HG02852 (cell line): ENCODE results near the gene FHL2.
A peak's percentile ranks its signal among the peaks of the same experiment; 100 is the strongest.

Experiments
- ATAC-seq: cut with Tn5 transposase; IDR thresholded peaks from one replicate; pipeline ENCODE4 v1.9.1; 2021; ENCODE audit warnings: mild to moderate bottlenecking, moderate library complexity; ENCODE audit not compliant: unreplicated experiment

The FHL2 gene, protein sequence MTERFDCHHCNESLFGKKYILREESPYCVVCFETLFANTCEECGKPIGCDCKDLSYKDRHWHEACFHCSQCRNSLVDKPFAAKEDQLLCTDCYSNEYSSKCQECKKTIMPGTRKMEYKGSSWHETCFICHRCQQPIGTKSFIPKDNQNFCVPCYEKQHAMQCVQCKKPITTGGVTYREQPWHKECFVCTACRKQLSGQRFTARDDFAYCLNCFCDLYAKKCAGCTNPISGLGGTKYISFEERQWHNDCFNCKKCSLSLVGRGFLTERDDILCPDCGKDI

DNA sequence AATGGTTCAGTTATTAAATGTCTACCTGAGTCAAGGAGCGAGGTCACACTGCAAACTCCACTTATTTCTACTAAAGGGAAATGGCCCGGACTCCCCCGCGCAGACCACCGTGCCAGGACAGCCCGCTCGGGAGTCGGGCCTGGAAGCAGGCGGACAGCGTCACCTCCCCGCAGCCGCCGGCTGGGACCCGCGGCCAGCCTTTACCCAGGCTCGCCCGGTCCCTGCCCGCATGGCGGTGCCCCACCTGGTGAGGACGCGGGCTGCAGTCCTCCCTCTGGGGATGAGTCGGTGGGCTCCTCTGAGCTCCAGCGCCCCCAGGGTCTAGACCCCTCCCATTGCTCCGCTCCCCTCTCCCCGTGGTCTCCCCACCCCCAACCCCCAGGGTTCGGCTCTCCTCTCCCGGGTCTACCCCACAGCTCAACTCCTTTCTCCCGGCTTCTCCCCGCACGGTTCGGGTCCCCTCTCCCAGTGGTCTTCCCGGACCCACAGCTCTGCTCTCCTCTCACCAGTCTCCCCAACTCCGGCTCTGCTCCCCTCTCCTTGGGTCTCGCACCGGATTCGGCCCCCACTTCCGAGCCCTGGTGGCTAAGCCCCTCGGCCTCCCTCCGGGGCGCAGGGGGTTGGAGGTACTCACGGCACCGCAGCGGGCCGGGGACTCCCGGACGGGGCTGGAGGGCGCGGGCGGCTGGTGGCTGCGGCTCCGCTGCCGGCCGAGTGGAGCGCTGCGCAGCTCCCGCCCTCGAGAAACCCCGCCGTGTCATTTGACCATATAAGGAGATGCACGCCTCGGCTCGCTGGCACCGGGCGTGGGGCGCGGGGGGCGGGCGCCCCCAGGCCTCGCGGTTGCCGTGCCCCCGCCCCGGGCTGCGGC lies at the start of gene FHL2:
TSS of gene FHL2 (minus strand) at position 716 of the 871 bp plus-strand sequence. CDS start 12,535 bp downstream, outside the sequence.
- peak; percentile 99 for ATAC-seq

DNA sequence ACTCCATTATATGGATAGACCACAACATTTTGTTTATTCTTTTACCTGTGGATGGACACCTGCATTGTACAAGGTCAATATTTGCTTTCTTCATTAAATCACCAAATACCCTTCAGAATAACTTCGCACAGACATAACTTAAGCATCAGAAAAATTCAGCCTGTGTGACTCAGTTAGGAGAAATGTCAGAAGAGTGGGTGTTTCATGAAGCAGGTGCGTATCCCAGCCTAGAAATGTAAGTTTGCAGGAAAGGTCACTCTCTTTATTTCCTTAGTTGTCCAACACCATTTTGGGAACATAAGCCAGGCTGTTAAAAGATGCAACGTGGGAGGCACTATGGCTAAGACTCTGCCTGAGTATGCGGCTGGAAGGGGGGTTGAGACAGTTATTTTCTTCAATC lies 48.6 kb upstream of the FHL2 start:
- no peak for ATAC-seq

DNA sequence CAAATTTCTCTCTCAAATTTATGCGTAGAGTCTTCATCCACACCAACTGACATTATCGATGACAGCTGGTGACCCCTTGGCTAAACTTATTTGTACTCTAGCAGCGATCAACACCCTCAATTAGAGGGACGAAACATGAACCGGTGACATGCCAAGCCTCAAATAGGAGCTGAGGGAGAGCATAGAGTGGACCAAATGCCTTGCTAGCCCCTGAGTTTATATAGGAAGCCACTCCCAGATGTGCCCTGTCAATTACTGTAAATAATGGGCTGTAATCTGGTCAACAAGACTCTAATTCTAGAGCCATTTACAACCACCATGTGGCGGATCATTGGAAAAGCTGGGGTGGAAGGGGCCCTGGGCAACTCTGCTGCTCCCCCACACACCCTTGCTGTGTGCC lies 47.6 kb upstream of the FHL2 start:
- ATAC-seq: no peak

DNA sequence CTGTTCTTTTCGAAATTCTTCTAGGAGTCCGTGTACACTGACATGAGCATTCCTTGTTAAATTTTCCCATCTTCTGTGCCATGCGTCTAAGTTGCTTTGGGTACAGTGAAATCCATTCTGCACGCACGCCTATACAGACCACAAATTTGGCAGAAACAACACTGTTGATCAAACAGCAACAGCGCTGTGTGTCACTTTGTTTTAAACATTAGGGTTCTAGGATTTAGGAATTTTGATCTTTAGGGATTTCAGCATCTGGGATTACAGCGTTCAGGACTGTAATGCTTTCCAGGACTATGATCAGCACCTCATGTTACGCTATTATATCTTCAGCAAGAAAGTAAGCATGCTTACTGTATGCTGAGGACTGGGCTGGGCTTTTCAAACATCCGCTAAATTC lies 47.1 kb upstream of the FHL2 start:
- ATAC-seq: no peak

DNA sequence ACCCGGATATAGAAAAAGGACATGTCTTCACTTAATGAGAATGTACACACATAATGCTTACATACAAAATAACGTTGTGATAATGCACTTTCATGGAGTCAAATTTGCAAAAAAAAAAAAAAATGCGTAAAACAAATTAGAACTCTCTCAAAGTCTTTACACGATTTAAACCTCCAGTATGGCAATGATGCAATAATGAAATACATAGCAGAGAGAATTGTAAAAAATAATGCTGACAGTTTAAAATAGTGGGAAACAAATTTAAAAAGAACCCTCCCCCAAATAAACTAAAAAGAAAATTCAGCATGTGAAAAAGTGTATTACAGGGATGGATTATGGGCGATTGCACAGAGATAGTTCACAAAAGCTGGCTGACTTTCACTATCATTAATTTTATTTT lies 46.6 kb upstream of the FHL2 start:
- no peak for ATAC-seq

DNA sequence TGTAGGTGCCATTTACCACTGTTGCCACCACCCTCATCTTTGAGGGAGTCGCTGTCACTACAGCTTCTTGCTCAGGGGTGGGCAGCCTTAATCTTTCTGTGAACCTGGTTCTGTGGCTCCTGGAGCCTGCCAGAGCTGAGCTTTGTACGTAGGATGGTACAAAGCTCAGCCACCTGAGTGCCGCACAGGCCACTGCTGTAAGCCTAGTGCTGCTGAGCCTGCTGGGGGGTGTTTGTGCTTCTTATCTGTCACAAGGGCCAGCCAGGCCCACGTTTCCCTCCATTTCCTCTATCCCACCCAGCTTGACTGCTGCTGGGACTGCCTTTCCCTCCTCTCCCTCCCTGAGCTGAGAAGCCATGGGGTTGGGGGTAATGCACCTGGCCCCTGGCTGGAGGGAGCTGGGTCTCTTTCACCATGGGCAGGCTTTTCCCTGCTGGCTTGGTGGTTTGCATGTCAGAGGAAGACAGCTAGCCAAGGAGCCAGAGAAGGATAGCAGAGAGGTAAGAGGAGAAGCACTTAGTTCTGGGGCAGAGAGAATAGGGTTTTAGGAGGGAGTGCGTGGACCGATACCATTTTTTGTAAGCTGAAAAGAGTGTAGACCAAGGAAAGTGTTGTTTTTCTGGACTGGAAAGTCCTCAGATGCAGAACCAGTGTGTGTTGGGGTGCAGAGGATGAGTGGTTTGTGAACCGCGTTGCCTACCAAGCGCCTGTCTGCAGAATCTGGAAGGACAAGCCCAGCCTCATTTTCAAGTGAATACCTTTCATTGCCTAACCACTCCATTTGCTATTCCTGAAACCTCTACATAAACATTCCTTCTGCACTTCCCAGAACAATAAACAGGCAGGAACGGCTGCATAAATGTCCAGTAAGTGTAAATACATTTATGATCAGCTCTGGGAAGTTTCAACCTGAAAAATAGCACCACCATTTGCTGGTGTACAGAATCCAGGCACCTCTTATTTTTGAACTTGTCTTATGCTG lies 45.1 kb upstream of the FHL2 start:
- ATAC-seq: no peak

DNA sequence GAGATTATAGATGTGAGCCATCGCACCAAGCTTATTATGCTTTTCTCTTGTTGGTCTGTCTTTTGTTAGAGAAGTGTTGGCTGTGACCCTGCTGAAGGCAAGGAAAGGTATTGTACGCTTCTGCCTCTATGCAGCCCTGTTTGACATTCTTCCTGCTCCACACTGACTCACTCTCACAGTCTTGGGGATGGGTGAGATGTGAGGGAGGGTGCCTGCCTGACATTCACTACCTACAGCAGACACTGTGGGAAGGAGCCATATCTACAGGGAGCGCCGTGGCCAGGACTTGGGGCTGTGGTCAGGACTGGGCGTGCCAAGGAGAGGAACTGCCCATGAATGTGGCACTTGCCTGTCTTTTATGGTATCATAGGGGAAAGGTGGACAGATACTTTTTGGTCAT lies 43.9 kb upstream of the FHL2 start:
- no peak for ATAC-seq

DNA sequence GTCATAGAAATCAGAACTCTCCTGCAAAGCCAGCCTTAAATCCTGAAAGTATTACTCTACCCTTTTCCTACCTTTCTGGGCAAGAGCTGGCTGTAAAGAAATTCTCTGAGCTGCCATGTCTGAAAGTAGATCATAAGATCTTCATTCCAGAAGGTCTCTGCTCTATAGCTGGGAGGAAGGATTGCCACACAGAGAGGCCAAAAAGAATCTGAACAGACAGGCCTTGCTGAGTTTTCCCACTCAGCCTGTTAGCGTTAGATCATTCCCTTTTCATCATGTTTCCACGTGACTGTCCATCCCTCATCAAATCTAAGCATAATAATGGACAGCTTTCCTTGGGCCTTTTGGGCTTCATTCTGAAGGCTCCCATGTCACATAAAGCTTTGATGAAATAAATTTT lies 43.2 kb upstream of the FHL2 start:
- ATAC-seq: no peak

DNA sequence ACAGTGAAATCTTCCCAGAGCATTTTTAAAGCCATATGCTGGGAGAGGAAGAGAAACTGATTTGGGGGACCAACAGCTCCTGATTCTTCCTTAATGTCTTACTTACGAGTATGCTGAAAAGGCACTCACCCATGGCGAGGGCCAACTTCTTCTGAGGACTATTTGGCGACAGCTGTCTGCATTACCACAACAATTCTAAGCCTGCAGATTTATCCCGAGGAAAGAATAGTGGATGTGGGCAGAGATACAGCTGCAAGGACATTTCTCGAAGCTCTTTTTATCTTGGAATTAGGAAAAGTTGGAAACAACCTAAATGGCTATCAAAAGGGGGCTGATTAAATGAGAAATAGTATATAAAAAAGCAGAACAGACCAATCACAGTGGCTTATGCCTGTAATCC lies 40.3 kb upstream of the FHL2 start:
- no peak for ATAC-seq

DNA sequence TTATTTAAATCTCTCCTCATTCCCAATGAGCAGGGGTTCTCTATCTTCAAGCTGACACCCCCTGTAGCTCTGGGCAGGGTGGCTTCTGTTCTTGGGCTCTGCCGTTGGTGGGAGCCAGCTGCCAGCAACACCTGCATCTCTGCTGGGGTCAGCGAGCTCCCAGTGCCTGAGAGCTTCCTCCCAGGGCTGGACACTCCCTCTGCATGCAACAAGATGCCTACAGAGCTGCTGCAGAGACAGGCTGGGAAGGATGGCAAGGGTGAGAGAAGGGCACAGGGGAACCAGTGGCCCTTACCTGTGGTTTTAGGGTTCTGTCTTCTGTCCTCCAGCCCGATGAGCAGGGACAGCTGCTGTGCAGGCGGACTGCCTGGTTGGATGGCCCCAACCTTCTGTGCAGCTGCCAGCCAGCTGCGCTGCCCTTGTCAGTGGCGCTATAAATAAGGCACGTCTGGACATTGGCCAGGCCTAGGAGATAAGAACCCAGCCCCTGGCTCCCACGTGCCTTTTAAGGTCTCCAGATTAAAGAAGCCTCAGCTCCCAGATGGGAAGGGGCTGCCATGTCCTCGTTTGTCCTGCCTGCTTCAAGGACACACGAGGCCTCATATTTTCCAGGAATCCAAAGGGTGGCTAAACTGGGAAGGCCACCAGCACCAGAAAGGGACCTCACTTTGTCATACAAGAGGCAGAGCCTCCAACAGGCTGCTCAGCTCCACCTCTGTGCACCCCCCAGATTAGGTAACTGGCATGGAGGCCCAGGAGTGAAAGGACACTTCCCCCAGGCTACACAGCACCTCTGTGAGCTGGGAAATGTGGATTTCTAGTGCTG lies 39.5 kb upstream of the FHL2 start:
- no peak for ATAC-seq

DNA sequence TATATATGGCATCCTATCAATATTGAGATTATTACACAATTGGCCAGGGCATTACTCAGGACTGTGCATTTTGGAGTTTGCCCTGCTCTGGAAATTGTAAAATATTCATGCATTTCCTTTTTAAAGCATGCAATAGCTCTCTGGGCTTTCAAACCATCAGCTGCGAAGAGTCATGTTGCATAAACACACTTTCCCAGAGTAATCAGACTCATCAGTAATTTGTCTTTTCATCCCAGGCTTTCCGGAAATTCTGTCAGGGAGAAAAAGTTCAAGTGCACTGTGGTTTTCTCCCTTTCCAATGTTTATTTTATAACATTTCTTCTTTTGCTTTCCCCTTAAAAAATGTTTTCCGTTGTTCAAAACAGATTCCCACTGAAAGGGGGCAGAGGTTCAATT lies 38.9 kb upstream of the FHL2 start:
- ATAC-seq: no peak

DNA sequence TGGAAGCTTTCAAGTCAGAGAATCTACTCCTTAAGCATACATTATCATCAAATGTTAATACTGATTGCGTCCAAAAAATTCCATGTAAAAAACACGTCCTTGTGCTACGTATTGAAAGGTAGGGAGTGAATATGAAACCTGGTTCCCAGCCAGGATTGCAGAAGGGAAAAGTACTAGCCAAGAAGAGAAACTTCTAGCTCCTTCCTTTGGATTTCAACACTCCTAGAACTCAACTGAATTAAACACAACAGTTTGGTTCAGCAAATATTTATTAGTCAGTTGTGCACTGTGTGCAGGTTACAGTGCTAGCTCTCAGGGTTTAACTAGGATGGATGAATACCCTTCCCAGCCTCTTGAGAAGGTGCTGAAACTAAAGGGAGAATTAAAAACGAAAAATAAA lies 33.9 kb upstream of the FHL2 start:
- ATAC-seq: no peak

DNA sequence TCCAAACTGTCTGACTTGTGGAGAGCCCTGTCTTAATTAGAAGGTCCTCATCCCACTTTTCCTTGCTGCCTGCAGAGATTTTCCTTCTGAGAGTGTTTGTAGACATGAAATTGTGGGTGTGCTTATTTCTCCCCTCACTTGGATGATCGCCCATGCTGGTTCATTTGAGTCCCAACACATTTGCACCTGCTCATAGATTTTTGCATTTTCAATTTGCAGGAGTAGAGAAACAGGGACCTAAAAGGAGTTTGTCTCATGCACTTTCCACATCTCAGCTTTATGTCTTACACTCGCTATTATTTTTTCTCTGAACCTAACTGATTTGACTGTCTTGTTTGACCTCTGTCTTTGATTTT lies 33.2 kb upstream of the FHL2 start:
- ATAC-seq: no peak

DNA sequence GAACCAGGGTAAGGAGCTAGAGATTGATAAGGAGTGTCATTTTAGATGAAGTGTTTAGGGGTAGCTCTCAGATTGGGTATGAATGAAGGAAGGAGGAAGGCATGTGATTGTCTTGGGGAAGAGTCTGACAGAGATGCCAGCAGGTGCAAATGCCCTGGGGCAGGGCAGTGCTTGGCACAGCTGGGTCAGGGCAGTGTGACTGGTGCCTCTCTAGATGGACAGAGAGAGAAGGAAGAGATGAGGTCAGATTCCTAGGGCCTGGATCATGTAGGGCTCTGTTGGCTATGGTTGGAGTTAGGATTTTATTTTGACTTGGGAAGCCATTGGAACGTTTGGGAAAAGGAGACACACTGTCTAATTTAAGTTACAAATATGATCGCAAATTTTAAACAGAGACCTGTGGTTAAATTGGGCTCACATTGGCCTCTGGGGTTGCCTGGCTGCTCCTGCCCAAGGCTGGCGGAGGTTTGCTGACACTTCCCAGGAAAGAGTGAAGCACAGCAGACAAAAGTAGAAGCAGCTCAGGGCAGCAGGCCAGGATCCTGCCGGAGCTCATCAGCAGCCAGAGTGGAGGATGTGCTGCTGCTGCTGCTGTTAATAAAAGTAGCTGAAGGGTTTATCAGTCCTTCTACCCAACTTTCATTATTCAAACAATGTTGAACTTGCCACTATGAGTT lies 32.7 kb upstream of the FHL2 start:
- no peak for ATAC-seq

DNA sequence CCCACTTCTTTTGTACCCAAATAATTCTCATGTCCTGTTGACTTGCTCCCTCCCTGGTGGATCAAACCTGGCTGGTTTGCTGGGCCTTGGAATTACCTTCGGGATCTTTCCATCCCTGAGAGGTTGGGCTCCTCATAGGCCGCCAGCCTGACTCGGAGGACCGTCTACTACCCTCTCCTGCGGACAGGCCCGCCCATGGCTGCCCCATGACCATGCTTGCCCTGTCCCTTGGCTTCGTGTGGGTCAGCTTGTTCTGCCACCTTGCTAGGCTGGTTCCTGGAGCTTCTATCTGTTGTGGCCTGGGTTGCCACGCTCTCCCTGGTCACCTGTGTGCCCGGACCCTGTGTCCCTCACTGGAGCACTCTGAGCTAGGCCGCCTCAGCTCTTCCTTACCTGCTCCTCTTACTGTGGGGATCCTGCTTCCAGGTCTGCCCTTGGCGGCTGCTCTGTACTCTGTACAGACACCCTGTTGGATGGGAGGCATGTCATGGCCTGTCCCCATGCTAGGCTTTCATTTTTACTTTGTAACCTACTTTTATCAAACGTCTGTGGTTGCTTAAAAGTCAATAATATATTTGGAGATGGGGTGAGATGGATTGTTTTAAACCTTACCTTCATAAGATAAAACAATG lies 29.7 kb upstream of the FHL2 start:
- ATAC-seq: no peak

DNA sequence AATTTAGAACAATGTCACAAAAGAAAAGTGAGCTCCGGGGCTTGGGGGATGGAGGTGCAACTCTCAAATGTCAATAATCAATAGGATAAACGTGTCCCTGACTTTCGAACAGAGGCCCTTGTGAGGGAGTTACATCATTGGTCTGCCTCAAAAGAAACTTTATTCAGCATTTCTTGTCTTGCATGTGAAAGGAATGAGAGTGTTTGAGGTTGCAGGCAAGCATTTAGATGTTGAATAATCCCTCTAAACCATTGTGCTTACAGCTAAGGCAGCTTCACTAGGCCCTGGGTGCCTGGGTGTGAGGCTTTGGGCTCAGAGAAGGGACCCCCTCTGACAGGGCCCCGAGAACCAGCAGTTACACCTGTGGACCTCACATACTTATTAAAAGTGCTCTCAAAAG lies 28.6 kb upstream of the FHL2 start:
- ATAC-seq: no peak

DNA sequence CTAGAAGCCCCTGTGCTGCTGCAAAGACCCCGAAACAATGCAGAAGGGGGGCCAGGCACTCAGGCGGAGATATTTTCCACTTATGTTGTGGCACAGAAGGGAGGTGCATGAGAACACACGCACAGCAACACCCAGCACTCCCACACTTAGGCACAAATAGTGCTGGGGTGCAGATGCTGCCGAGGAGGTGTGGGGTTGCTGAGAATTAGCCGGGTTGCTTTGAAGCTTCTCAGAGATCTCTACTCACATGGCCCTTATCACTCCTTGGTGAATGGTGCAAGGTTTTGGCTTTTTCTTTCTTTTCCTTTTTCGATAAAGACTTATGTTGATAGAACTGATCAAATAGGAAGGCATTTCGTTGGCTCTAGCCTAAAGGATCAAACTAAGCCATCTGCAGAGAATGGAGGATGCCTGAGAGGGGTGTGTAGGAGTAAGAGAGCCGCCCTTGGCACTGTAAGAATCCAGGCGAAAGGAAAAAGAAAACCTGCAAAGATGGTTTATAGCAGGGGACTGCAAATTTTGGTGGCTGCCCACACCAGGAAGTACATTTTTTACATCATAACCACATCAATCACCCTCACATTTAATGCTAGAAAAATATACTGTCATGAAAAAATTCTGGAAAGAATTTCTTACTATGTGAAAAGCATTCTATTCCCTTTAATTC lies 27.9 kb upstream of the FHL2 start:
- ATAC-seq: no peak

DNA sequence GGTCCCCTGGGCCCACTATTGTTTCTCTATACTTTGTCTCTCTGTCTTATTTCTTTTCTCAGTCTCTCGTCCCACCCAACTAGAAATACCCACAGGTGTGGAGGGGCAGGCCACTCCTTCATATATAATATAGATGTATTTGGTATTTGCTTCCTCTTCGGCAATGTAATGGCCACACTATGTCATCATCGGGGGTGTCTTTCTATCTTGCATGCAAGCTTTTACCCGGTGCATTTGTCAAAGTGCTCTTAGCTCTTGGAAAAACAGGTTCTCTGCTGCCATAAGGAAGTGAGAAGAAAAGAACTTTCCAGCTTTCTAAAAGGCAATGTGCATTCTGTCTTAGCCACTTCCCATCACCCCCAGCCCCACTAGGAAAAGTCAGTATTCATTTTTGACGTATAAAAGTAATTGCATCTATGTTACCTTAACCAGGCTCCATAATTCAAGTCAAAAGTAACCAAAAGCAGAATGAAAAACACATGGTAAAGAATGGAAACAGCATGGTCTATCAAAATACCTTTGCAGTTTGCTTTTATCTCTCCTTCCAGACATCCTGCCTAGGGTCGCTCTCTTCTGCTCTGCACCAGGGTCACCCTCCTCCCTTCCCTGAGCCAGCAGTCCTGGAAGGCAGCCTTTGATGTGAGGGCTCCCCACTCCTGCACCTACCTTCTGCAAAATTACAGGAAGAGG lies 27.2 kb upstream of the FHL2 start:
- ATAC-seq: no peak
